GM12874 (cell line): Measurements from ENCODE around the gene GPN1.

ENCODE experiments used
- CTCF ChIP-seq: IDR thresholded peaks from 2 replicates; pipeline ENCODE4 v1.5.1; 2011; ENCODE audit warnings: low read depth, mild to moderate bottlenecking, control low read depth, low read length, moderate library complexity; ENCODE audit not compliant: insufficient read depth

GPN1 gene

GRCh38 chr2:27638709-27639108 is 9.9 kb downstream of the GPN1 start:
- no peak for TF ChIP-seq CTCF

- no peak for TF ChIP-seq CTCF
Observed at GRCh38 chr2:27640722-27641245, 11.9 kb downstream of the GPN1 start.

DNA sequence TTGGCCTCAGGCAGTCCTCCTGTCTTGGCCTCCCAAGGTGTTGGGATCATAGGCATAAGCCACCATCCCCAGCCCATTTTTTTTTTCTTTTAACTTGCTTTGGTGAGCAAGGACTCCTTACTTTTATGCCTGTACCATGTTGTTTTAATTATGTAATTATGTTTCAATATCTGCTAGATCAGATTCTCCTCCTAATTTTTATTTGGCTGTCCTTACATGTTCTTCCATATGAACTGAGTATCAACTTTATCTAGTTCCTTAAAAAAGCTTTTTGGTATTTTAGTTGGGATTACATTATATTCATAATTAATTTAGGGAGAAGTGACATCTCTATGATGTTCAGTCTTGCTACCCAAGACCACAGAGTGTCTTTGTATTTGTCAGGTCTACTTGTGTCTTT is 16.3 kb downstream of the GPN1 start:
- no peak for TF ChIP-seq CTCF

DNA sequence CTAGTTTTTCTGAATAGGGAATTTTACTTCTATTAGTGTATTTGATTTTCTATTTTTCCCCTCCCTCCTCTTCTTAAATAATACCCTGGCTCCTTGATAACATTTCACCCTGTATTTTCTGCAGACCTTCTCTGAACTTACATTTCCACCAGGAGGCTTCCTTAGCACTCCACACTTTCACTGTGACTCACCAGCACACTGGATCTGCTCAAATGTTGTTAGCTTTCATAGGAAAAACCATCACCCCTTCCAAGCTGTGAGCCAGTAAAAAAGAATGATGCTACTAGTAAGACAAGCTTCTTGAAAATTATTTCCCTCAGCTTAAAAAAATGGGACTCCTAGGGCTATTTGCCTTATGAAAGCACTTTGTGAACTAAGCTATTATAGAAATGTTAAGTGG is 18.4 kb downstream of the GPN1 start:
- TF ChIP-seq CTCF: no peak

DNA sequence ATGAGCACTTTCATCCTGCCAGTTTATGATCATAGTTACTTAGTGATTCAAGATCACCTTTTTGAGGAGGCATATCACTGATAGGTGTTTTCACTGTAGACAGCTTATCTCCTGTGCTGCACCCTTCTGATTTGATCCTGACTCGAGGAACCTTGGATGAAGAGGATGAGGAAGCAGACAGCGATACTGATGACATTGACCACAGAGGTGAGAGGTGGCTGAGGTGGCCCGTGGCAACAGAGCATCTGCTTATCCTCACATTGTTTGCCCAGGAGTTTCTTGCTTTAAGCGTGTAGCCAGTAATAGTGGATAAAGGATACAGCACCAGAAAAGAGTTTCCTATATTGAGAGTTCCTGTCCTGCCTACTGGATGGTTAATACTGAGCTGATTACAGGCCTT is 18.9 kb downstream of the GPN1 start:
- TF ChIP-seq CTCF: no peak

GRCh38 chr2:27651056-27651455 is 22.2 kb downstream of the GPN1 start:
- no peak for TF ChIP-seq CTCF

GRCh38 chr2:27652341-27652740 is 23.5 kb downstream of the GPN1 start:
- TF ChIP-seq CTCF: no peak

- no peak for TF ChIP-seq CTCF
Observed at GRCh38 chr2:27652790-27653189, 23.9 kb downstream of the GPN1 start.
